Psoas muscle (tissue), 8 donors: ENCODE measurements around the gene RHAG. TPM values are rescaled to one million over a fixed set of nuclear protein-coding genes. Genes with fewer than 3 reads are reported as not detected.
"Not testable (repeated sequence)": the region's sequence is repeated elsewhere in the genome, so short reads cannot be mapped to it uniquely, and the experiment has no call there.

Source experiments
- ATAC-seq, 4 donors: fragments of 200-7000 bp; cut with Tn5 transposase; one replicate each; pipeline ENCODE4 v1.9.1; 2020; ENCODE audit warnings: moderate library complexity in 3 of 4, mild to moderate bottlenecking in 2 of 4
- DNase-seq, 2 donors: peaks; one replicate each; pipeline ENCODE4 v3.0.0-alpha.2; 2020
- H3K27ac ChIP-seq: fragments of 200-600 bp; one replicate; pipeline ENCODE4 v1.8.0; 2022
- H3K27me3 ChIP-seq, 3 donors: fragments of 200-600 bp in 1 of 3; one replicate each; pipeline versions ENCODE4 v1.6.1 to v1.8.0; 2013 to 2022; ENCODE audit warnings: low read length in 2 of 3, mild to moderate bottlenecking in 2 of 3, moderate library complexity in 1 of 3; ENCODE audit not compliant: insufficient read depth in 3 of 3
- H3K36me3 ChIP-seq, 2 donors: fragments of 200-600 bp in 1 of 2; one replicate each; pipeline versions ENCODE4 v1.6.1 to v1.8.0; 2013 to 2022; ENCODE audit warnings: low read depth in 1 of 2, mild to moderate bottlenecking in 1 of 2, moderate library complexity in 1 of 2; ENCODE audit not compliant: insufficient read depth in 1 of 2
- H3K4me1 ChIP-seq: fragments of 200-600 bp; one replicate; pipeline ENCODE4 v1.8.0; 2022
- H3K4me3 ChIP-seq: fragments of 200-600 bp; one replicate; pipeline ENCODE4 v1.8.0; 2022; ENCODE audit warnings: mild to moderate bottlenecking
- H3K9me3 ChIP-seq: fragments of 200-600 bp; one replicate; pipeline ENCODE4 v1.8.0; 2022
- CTCF ChIP-seq: fragments of 200-600 bp; IDR thresholded peaks from one replicate; pipeline ENCODE4 v1.8.0; 2022; ENCODE audit warnings: antibody characterized with exemption
- WGBS, 3 donors: extraction: QIAGEN DNeasy Blood & Tissue Kit; methylation state at CpG; one replicate each; pipeline versions ENCODE4 v1.1.6 to v1.1.7; 2013; 5-methylcytosine and 5-hydroxymethylcytosine counted together
- intact Hi-C, 2 donors: fragments of 100-400 bp; cut with DNase I; formaldehyde crosslinking; loops; one replicate each; pipeline versions ENCODE4 v1.11.0 to v1.14.2; 2022
- polyA plus RNA-seq, 3 donors: library from polyadenylated mRNA; stranded (reverse); fragments of 200-250 nt; gene quantifications; one replicate each; pipeline ENCODE4 v1.2.3, GENCODE V29; 2013
- total RNA-seq, 4 donors: library from RNA; stranded (reverse); fragmentation: NEBNext Ultra II Directional in 2 of 4; extraction: Animal tissue kit (Norgen Biotek cat#: 25700) in 2 of 4; gene quantifications; one replicate each; pipeline versions ENCODE4 v1.2.1 to v1.2.4, GENCODE V29; 2021 to 2023
- donor health status: healthy with polysubstance abuse.
- donor health status: DM: no; HTN: no; CAD: no; lungs with moderate emphysema.
- donor health status: Bipolar disorder and iron deficiency.
- donor health status: healthy.
- donor health status: DM: yes; HTN: yes; CAD: no.
- donor health status: DM: no; HTN: no; CAD: no.
- donor health status: DM: no; HTN: no; CAD: no.
- donor health status: DM: yes; HTN: yes; CAD: no.

The RHAG gene
- total and polyA plus RNA-seq, 7 donors, result 0.04 TPM; not detected in 6

- Histone ChIP-seq H3K27ac (no peak overlapping the region), H3K4me3 (no peak overlapping the region), H3K4me1 (no peaks in the 10 kb centered on the region), H3K36me3 (no peaks in the 10 kb centered on the region), H3K9me3 (no peaks in the 10 kb centered on the region), H3K27me3 (no peaks in the 10 kb centered on the region)
- ATAC-seq (no peak), DNase-seq (no peak)
- TF ChIP-seq CTCF, result no peak
- WGBS, 3 donors, result 90 to 92% (median 90%) methylated on average over 3 of the region's 3 CpGs
- intact Hi-C loops, result no loop called here
These were observed 9.8 kb downstream of the RHAG start for GRCh38 chr6:49626811-49627210.

- H3K9me3 ChIP-seq, result no peaks in the 10 kb centered on the region
- DNase-seq (no peak), ATAC-seq (no peak)
- H3K27me3 ChIP-seq, result no peaks in the 10 kb centered on the region
- no peaks in the 10 kb centered on the region for H3K4me1 ChIP-seq
- TF ChIP-seq CTCF, result no peak
- H3K36me3 ChIP-seq, result no peaks in the 10 kb centered on the region
- intact Hi-C loops, result loop anchor here in 1 of 2 donors (10.0 kb wide), 1 partner anchor 227 kb away; no protein-coding TSS in a partner anchor
- no peak overlapping the region for H3K4me3 ChIP-seq
- H3K27ac ChIP-seq, result no peak overlapping the region
These were observed 18.4 kb downstream of the RHAG start for GRCh38 chr6:49618257-49618656.

GRCh38 chr6:49614144-49614543 is 22.5 kb downstream of the RHAG start:
- not testable (repeated sequence) for H3K9me3 ChIP-seq, H3K4me1 ChIP-seq, DNase-seq, H3K36me3 ChIP-seq, H3K4me3 ChIP-seq, H3K27me3 ChIP-seq, H3K27ac ChIP-seq, ATAC-seq
- intact Hi-C loops, result loop anchor here in 1 of 2 donors (10.0 kb wide), 1 partner anchor 231 kb away; no protein-coding TSS in a partner anchor
- 72 to 86% (median 73%) methylated on average over 5 of the region's 5 CpGs for WGBS, 3 donors

GRCh38 chr6:49609285-49609684 is 27.4 kb downstream of the RHAG start:
- intact Hi-C loops, result loop anchor here in 1 of 2 donors (5.0 kb wide), 1 partner anchor 77 kb away; no protein-coding TSS in a partner anchor
- WGBS, 3 donors, result 80 to 83% (median 81%) methylated on average over 1 of the region's 1 CpG
- no peak for DNase-seq

GRCh38 chr6:49608275-49608674 is 28.4 kb downstream of the RHAG start:
- not testable (repeated sequence) for H3K4me3 ChIP-seq, H3K9me3 ChIP-seq, H3K4me1 ChIP-seq, H3K27ac ChIP-seq, DNase-seq, H3K36me3 ChIP-seq, ATAC-seq, H3K27me3 ChIP-seq
- intact Hi-C loops, result loop anchor here in 1 of 2 donors (5.0 kb wide), 1 partner anchor 76 kb away; no protein-coding TSS in a partner anchor
- WGBS, 3 donors, result 75 to 81% (median 76%) methylated on average over 9 of the region's 9 CpGs

More at GRCh38 chr6:49609285-49609684, 27.4 kb downstream of the RHAG start:
- ATAC-seq, result no peak
- Histone ChIP-seq H3K4me3 (no peak overlapping the region), H3K27me3 (no peaks in the 10 kb centered on the region), H3K27ac (no peak overlapping the region), H3K36me3 (no peaks in the 10 kb centered on the region), H3K9me3 (no peaks in the 10 kb centered on the region), H3K4me1 (no peaks in the 10 kb centered on the region)
- TF ChIP-seq CTCF, result no peak

GRCh38 chr6:49607391-49607982 is 29.2 kb downstream of the RHAG start:
- Histone ChIP-seq H3K9me3 (no peaks in the 10 kb centered on the region), H3K4me1 (no peaks in the 10 kb centered on the region), H3K4me3 (no peak overlapping the region), H3K36me3 (no peaks in the 10 kb centered on the region), H3K27ac (no peak overlapping the region), H3K27me3 (no peaks in the 10 kb centered on the region)
- TF ChIP-seq CTCF, result no peak
- no peak for ATAC-seq
- intact Hi-C loops, result loop anchor here in 1 of 2 donors (5.0 kb wide), 1 partner anchor 75 kb away; no protein-coding TSS in a partner anchor
- no peak for DNase-seq
